WTC11 (cell line): Measurements from ENCODE around the gene KRT76. TPM values are rescaled to one million over a fixed set of nuclear protein-coding genes. Genes with fewer than 3 reads are reported as not detected.

Source experiments
- ATAC-seq: fragments of 200-7000 bp; cut with Tn5 transposase; 2 replicates; pipeline ENCODE4 v1.10.0; 2021; ENCODE audit warnings: mild to moderate bottlenecking, moderate library complexity
- CTCF ChIA-PET: fragments of 300-600 bp; sonication (Branson Sonifier 250); formaldehyde crosslinking; loops from one replicate; lab custom pipeline; 2021; ENCODE audit warnings: antibody characterized with exemption; lab: Charles Lee
- POLR2A ChIA-PET: fragments of 350-600 bp; sonication (Branson Sonifier 250); formaldehyde crosslinking; loops from one replicate; lab custom pipeline; 2021; ENCODE audit warnings: antibody characterized with exemption; lab: Charles Lee
- DNase-seq: peaks from one replicate; pipeline ENCODE4 v3.0.0; 2021; ENCODE audit warnings: low spot score
- H3K27ac Mint-ChIP-seq: 2 replicates; pipeline ENCODE4 v1.8.0; 2021; ENCODE audit warnings: mixed read lengths
- H3K27me3 Mint-ChIP-seq: 2 replicates; pipeline ENCODE4 v1.8.0; 2021; ENCODE audit warnings: low read depth, mild to moderate bottlenecking, moderate library complexity, mixed read lengths
- H3K36me3 Mint-ChIP-seq: 2 replicates; pipeline ENCODE4 v1.8.0; 2021; ENCODE audit warnings: mixed read lengths
- H3K4me1 Mint-ChIP-seq: 2 replicates; pipeline ENCODE4 v1.8.0; 2022; ENCODE audit warnings: mixed read lengths
- H3K4me3 Mint-ChIP-seq: 2 replicates; pipeline ENCODE4 v1.8.0; 2021; ENCODE audit warnings: mild to moderate bottlenecking, moderate library complexity, mixed read lengths
- H3K9me3 Mint-ChIP-seq: 2 replicates; pipeline ENCODE4 v1.8.0; 2021; ENCODE audit warnings: mixed read lengths
- ATF3 ChIP-seq: sonication (generic); formaldehyde crosslinking; conservative IDR thresholded peaks from 2 replicates; pipeline ENCODE4 v1.8.1; 2022; ENCODE audit warnings: mild to moderate bottlenecking, missing genetic modification reagents
- CREB1 ChIP-seq: sonication (generic); formaldehyde crosslinking; IDR thresholded peaks from 2 replicates; pipeline ENCODE4 v1.8.0; 2023; ENCODE audit warnings: mild to moderate bottlenecking, missing genetic modification reagents
- ELF4 ChIP-seq: sonication (generic); formaldehyde crosslinking; IDR thresholded peaks from 2 replicates; pipeline ENCODE4 v1.8.1; 2022; ENCODE audit warnings: low read depth, mild to moderate bottlenecking, moderate library complexity, missing genetic modification reagents
- GABPB1 ChIP-seq: sonication (generic); formaldehyde crosslinking; IDR thresholded peaks from 2 replicates; pipeline ENCODE4 v1.8.1; 2023; ENCODE audit warnings: mild to moderate bottlenecking, missing genetic modification reagents
- GRHL2 ChIP-seq: fragments of 250-450 bp; sonication (Bioruptor Pico); IDR thresholded peaks from 2 replicates; pipeline ENCODE4 v1.8.0; 2022; ENCODE audit warnings: mild to moderate bottlenecking, moderate library complexity; ENCODE audit not compliant: insufficient replicate concordance, severe bottlenecking
- NR1H2 ChIP-seq: sonication (generic); formaldehyde crosslinking; IDR thresholded peaks from 2 replicates; pipeline ENCODE4 v1.9.0; 2021; ENCODE audit warnings: mild to moderate bottlenecking, moderate library complexity, missing genetic modification reagents
- OVOL2 ChIP-seq: fragments of 250-450 bp; sonication (Bioruptor Pico); IDR thresholded peaks from 2 replicates; pipeline ENCODE4 v1.9.0; 2021; ENCODE audit warnings: mild to moderate bottlenecking, borderline replicate concordance
- RELA ChIP-seq: sonication (generic); formaldehyde crosslinking; IDR thresholded peaks from 2 replicates; pipeline ENCODE4 v1.8.1; 2022; ENCODE audit warnings: missing genetic modification reagents, mild to moderate bottlenecking, borderline replicate concordance
- SMAD3 ChIP-seq: sonication (generic); formaldehyde crosslinking; IDR thresholded peaks from 2 replicates; pipeline ENCODE4 v1.8.0; 2022; ENCODE audit warnings: missing genetic modification reagents, mild to moderate bottlenecking, borderline replicate concordance
- SP1 ChIP-seq: sonication (generic); formaldehyde crosslinking; conservative IDR thresholded peaks from 2 replicates; pipeline ENCODE4 v1.8.1; 2022; ENCODE audit warnings: missing genetic modification reagents
- TEAD4 ChIP-seq: sonication (generic); formaldehyde crosslinking; IDR thresholded peaks from 2 replicates; pipeline ENCODE4 v1.8.0; 2022; ENCODE audit warnings: mild to moderate bottlenecking, missing genetic modification reagents
- ZNF232 ChIP-seq: sonication (generic); formaldehyde crosslinking; IDR thresholded peaks from 2 replicates; pipeline ENCODE4 v1.8.0; 2022; ENCODE audit warnings: mild to moderate bottlenecking, missing genetic modification reagents
- ZNF317 ChIP-seq: sonication (generic); formaldehyde crosslinking; IDR thresholded peaks from 2 replicates; pipeline ENCODE4 v1.8.1; 2023; ENCODE audit warnings: low read depth, mild to moderate bottlenecking, moderate library complexity, missing genetic modification reagents, borderline replicate concordance
- ZNF396 ChIP-seq: fragments of 250-450 bp; sonication (Bioruptor Pico); IDR thresholded peaks from 2 replicates; pipeline ENCODE4 v1.8.0; 2021; ENCODE audit warnings: mild to moderate bottlenecking, moderate library complexity, borderline replicate concordance
- total RNA-seq: library from RNA; stranded (reverse); gene quantifications from 3 replicates; pipeline ENCODE4 v1.2.3, GENCODE V29; 2021
- TF ChIP-seq, protein P1 (sequence below): sonication (generic); formaldehyde crosslinking; IDR thresholded peaks from 2 replicates; pipeline ENCODE4 v1.8.0; 2022; ENCODE audit warnings: mild to moderate bottlenecking, missing genetic modification reagents
- TF ChIP-seq, protein P2 (sequence below): sonication (generic); formaldehyde crosslinking; IDR thresholded peaks from 2 replicates; pipeline ENCODE4 v1.8.0; 2023; ENCODE audit warnings: mild to moderate bottlenecking, missing genetic modification reagents
- TF ChIP-seq, protein P3 (sequence below): sonication (generic); formaldehyde crosslinking; IDR thresholded peaks from 2 replicates; pipeline ENCODE4 v1.8.1; 2022; ENCODE audit warnings: mild to moderate bottlenecking, moderate library complexity, missing genetic modification reagents

Gene KRT76
- total RNA-seq, 1 experiment from 2014 or later: not detected

GRCh38 chr12:52777566-52777965 lies 421 bp upstream of the KRT76 start (continued):
- TF ChIP-seq, protein P1, sequence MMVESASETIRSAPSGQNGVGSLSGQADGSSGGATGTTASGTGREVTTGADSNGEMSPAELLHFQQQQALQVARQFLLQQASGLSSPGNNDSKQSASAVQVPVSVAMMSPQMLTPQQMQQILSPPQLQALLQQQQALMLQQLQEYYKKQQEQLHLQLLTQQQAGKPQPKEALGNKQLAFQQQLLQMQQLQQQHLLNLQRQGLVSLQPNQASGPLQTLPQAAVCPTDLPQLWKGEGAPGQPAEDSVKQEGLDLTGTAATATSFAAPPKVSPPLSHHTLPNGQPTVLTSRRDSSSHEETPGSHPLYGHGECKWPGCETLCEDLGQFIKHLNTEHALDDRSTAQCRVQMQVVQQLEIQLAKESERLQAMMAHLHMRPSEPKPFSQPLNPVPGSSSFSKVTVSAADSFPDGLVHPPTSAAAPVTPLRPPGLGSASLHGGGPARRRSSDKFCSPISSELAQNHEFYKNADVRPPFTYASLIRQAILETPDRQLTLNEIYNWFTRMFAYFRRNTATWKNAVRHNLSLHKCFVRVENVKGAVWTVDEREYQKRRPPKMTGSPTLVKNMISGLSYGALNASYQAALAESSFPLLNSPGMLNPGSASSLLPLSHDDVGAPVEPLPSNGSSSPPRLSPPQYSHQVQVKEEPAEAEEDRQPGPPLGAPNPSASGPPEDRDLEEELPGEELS (CRISPR knock-in tag): no peak
- TF ChIP-seq ATF3 (CRISPR knock-in tag): no peak
- no peak for TF ChIP-seq GRHL2 (CRISPR knock-in tag)
- no peak for TF ChIP-seq SP1 (CRISPR knock-in tag)
- TF ChIP-seq, protein P2, sequence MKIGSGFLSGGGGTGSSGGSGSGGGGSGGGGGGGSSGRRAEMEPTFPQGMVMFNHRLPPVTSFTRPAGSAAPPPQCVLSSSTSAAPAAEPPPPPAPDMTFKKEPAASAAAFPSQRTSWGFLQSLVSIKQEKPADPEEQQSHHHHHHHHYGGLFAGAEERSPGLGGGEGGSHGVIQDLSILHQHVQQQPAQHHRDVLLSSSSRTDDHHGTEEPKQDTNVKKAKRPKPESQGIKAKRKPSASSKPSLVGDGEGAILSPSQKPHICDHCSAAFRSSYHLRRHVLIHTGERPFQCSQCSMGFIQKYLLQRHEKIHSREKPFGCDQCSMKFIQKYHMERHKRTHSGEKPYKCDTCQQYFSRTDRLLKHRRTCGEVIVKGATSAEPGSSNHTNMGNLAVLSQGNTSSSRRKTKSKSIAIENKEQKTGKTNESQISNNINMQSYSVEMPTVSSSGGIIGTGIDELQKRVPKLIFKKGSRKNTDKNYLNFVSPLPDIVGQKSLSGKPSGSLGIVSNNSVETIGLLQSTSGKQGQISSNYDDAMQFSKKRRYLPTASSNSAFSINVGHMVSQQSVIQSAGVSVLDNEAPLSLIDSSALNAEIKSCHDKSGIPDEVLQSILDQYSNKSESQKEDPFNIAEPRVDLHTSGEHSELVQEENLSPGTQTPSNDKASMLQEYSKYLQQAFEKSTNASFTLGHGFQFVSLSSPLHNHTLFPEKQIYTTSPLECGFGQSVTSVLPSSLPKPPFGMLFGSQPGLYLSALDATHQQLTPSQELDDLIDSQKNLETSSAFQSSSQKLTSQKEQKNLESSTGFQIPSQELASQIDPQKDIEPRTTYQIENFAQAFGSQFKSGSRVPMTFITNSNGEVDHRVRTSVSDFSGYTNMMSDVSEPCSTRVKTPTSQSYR: no peak
- TF ChIP-seq OVOL2 (CRISPR knock-in tag): no peak

- no peak overlapping the region for H3K27ac Mint-ChIP-seq
- no peaks in the 10 kb centered on the region for H3K36me3 Mint-ChIP-seq
- peaks cover 4% of the 10 kb centered on the region; the same call in 1 of the 2 replicates for H3K27me3 Mint-ChIP-seq
- POLR2A ChIA-PET: no interaction called here
- CTCF ChIA-PET: interaction anchor here (1.0 kb wide), 1 partner anchor 15 kb away, joined by 3 read pairs; no protein-coding TSS in a partner anchor
- no peak for DNase-seq
- TF ChIP-seq, protein P2: no peak
- TF ChIP-seq ZNF232: no peak
- TF ChIP-seq NR1H2 (CRISPR knock-in tag): no peak
- no peak for TF ChIP-seq ZNF317 (CRISPR knock-in tag)
- TF ChIP-seq SMAD3: no peak
- TF ChIP-seq CREB1: no peak
- TF ChIP-seq GABPB1 (CRISPR knock-in tag): no peak
- TF ChIP-seq OVOL2 (CRISPR knock-in tag): no peak
- no peak for TF ChIP-seq ZNF396 (CRISPR knock-in tag)
- no peak for TF ChIP-seq TEAD4 (CRISPR knock-in tag)
- TF ChIP-seq ELF4 (CRISPR knock-in tag): no peak
- TF ChIP-seq, protein P3, sequence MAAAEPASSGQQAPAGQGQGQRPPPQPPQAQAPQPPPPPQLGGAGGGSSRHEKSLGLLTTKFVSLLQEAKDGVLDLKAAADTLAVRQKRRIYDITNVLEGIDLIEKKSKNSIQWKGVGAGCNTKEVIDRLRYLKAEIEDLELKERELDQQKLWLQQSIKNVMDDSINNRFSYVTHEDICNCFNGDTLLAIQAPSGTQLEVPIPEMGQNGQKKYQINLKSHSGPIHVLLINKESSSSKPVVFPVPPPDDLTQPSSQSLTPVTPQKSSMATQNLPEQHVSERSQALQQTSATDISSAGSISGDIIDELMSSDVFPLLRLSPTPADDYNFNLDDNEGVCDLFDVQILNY (CRISPR knock-in tag): no peak
- no peak for TF ChIP-seq RELA (CRISPR knock-in tag)
- no peak for ATAC-seq
- no peaks in the 10 kb centered on the region for H3K4me1 Mint-ChIP-seq
- no peak overlapping the region for H3K4me3 Mint-ChIP-seq
- peaks cover under 1% of the 10 kb centered on the region; the same call in 1 of the 2 replicates for H3K9me3 Mint-ChIP-seq
These were observed 710 bp downstream of the KRT76 start for GRCh38 chr12:52776435-52776834.
